Endothelial cell of umbilical vein (primary cell): ENCODE results near the gene RASAL2. TPM values are rescaled to one million over a fixed set of nuclear protein-coding genes. Genes with fewer than 3 reads are reported as not detected.

Source experiments
- BruUV-seq: library from RNA; stranded (reverse); fragments of 400-500 nt; replicated peaks from 2 replicates; lab custom pipeline; 2021; lab: Mats Ljungman, UMichigan
- CTCF ChIA-PET: fragments of 300-600, 350-600 bp; sonication (Branson Sonifier 250); formaldehyde crosslinking; loops from one replicate; lab custom pipeline; 2021; ENCODE audit warnings: antibody characterized with exemption, inconsistent platforms; lab: Charles Lee
- POLR2A ChIA-PET: fragments of 300-600, 350-600 bp; sonication (Branson Sonifier 250); formaldehyde crosslinking; loops from one replicate; lab custom pipeline; 2021; ENCODE audit warnings: antibody characterized with exemption, inconsistent platforms; lab: Charles Lee
- DNase-seq: peaks from one replicate; pipeline ENCODE4 v3.0.0-alpha.2; 2011; ENCODE audit warnings: low read depth, low spot score
- FAIRE-seq: peaks from 2 replicates; lab custom pipeline; 2011; peaks lifted over from hg19 to GRCh38; lab: Jason Lieb, UNC
- H2AFZ ChIP-seq: 2 replicates; pipeline ENCODE4 v1.6.0; 2012; ENCODE audit warnings: low read depth, low read length, control low read depth, inconsistent platforms
- H3K27ac ChIP-seq: 2 replicates; pipeline ENCODE4 v1.5.1; 2011; ENCODE audit warnings: low read depth, mild to moderate bottlenecking, control low read depth, low read length, moderate library complexity; ENCODE audit not compliant: insufficient read depth
- H3K27me3 ChIP-seq, 2 experiments: 2 replicates each; pipeline versions ENCODE4 v1.6.0 to v1.6.1; 2011; ENCODE audit warnings: low read length in 2 of 2, mixed read lengths in 1 of 2; ENCODE audit not compliant: control insufficient read depth in 2 of 2, insufficient read depth in 2 of 2
- H3K36me3 ChIP-seq, 2 experiments: 2 replicates in 1 of 2; 3 replicates in 1 of 2; pipeline ENCODE4 v1.5.1; 2011; ENCODE audit warnings: low read length in 2 of 2, mild to moderate bottlenecking in 1 of 2, moderate library complexity in 1 of 2; ENCODE audit not compliant: control insufficient read depth in 2 of 2, insufficient read depth in 2 of 2; ENCODE audit errors: extremely low read depth in 1 of 2
- H3K4me1 ChIP-seq: 3 replicates; pipeline ENCODE4 v1.5.1; 2011; ENCODE audit warnings: mild to moderate bottlenecking, low read length; ENCODE audit not compliant: control insufficient read depth, insufficient read depth; ENCODE audit errors: extremely low read depth
- H3K4me2 ChIP-seq: 2 replicates; pipeline ENCODE4 v1.6.1; 2011; ENCODE audit warnings: low read length, control low read depth, mixed read lengths; ENCODE audit not compliant: insufficient read depth
- H3K4me3 ChIP-seq, 3 experiments: fragments of 200-600 bp in 1 of 3; sonication (generic), shearing (Covaris generic) in 1 of 3; replicated peaks in 1 of 3; 2 replicates each; pipeline ENCODE4 v1.5.1; 2011 to 2016; ENCODE audit warnings: control low read depth in 3 of 3, low read length in 3 of 3, mild to moderate bottlenecking in 2 of 3, inconsistent platforms in 1 of 3, low read depth in 1 of 3, moderate library complexity in 1 of 3; ENCODE audit not compliant: insufficient read depth in 1 of 3
- H3K79me2 ChIP-seq: 2 replicates; pipeline ENCODE4 v1.6.0; 2012; ENCODE audit warnings: low read length, inconsistent platforms; ENCODE audit not compliant: control insufficient read depth, insufficient read depth
- H3K9ac ChIP-seq: replicated peaks from 2 replicates; pipeline ENCODE3; 2011; ENCODE audit warnings: low read length, control low read depth; ENCODE audit not compliant: insufficient read depth; ENCODE audit errors: extremely low read depth
- H3K9me1 ChIP-seq: replicated peaks from 3 replicates; pipeline ENCODE4 v1.6.0; 2011; ENCODE audit warnings: mild to moderate bottlenecking, low read length; ENCODE audit not compliant: control insufficient read depth, insufficient read depth; ENCODE audit errors: extremely low read depth
- H3K9me3 ChIP-seq: replicated peaks from 2 replicates; pipeline ENCODE4 v1.5.1; 2012; ENCODE audit warnings: low read length, inconsistent platforms; ENCODE audit not compliant: control insufficient read depth, insufficient read depth
- H4K20me1 ChIP-seq: replicated peaks from 2 replicates; pipeline ENCODE3; 2011; ENCODE audit warnings: mild to moderate bottlenecking, low read length; ENCODE audit not compliant: control insufficient read depth, insufficient read depth; ENCODE audit errors: extremely low read depth
- CTCF ChIP-seq, 2 donors: IDR thresholded peaks; 1 replicate in 1 of 2; 2 replicates in 1 of 2; pipeline ENCODE4 v1.5.1; 2011; ENCODE audit warnings: low read length in 2 of 2, mild to moderate bottlenecking in 2 of 2, moderate library complexity in 2 of 2, control low read depth in 1 of 2, inconsistent platforms in 1 of 2, low read depth in 1 of 2; ENCODE audit not compliant: insufficient read depth in 1 of 2; ENCODE audit errors: extremely low read depth in 1 of 2
- FOS ChIP-seq: IDR thresholded peaks from 2 replicates; pipeline ENCODE4 v1.6.1; 2011; ENCODE audit warnings: mild to moderate bottlenecking, low read length, moderate library complexity, borderline replicate concordance; ENCODE audit not compliant: insufficient read depth
- MAX ChIP-seq: IDR thresholded peaks from 2 replicates; pipeline ENCODE4 v1.6.1; 2011; ENCODE audit not compliant: insufficient read depth, insufficient read length
- POLR2A ChIP-seq: IDR thresholded peaks from 2 replicates; pipeline ENCODE4 v1.6.1; 2012; ENCODE audit warnings: low read depth, mild to moderate bottlenecking, control low read depth, low read length
- dilution Hi-C: fragments of 300-500 bp; cut with MboI; formaldehyde crosslinking; loops from one replicate; pipeline ENCODE4 v1.15.0; 2019; ENCODE audit warnings: low sequenced_read_pairs; ENCODE audit not compliant: extremely low pct_ligation_motif_present
- intact Hi-C: fragments of 100-400 bp; cut with micrococcal nuclease; formaldehyde crosslinking; loops from one replicate; pipeline ENCODE4 v1.10.0; 2022
- polyA plus RNA-seq, 4 experiments: library from polyadenylated mRNA; depleted of rRNA in 3 of 4; stranded (reverse) in 3 of 4; unstranded in 1 of 4; fragments of >200 nt; gene quantifications; 2 replicates each; pipeline versions ENCODE4 v1.2.1 to v1.2.3, GENCODE V29; 2011 to 2012; ENCODE audit warnings: missing spikeins in 1 of 4
- total RNA-seq: library from RNA; stranded (reverse); gene quantifications from 2 replicates; pipeline ENCODE4 v1.2.3, GENCODE V29; 2021

Gene RASAL2
- total and polyA plus RNA-seq, 2 donors (not counting 3 experiments of a cell fraction or from before 2014, with no cell fraction given) = 12.5 to 15.5 TPM

- no peak for DNase-seq
- no TSS peak for BruUV-seq
Observed at GRCh38 chr1:178379807-178380206, 285.9 kb downstream of the RASAL2 start.

More at GRCh38 chr1:178379807-178380206, 285.9 kb downstream of the RASAL2 start:
- Histone ChIP-seq H3K4me3 (no peak overlapping the region), H3K27ac (no peak overlapping the region), H3K79me2 (no peaks in the 10 kb centered on the region), H3K27me3 (no peaks in the 10 kb centered on the region), H3K9me1 (no peaks in the 10 kb centered on the region), H3K9ac (no peak overlapping the region), H2AFZ (no peak overlapping the region), H4K20me1 (no peaks in the 10 kb centered on the region), H3K4me2 (no peak overlapping the region), H3K9me3 (no peaks in the 10 kb centered on the region), H3K36me3 (no peaks in the 10 kb centered on the region), H3K4me1 (peaks cover 6% of the 10 kb centered on the region)
- intact Hi-C loops (no loop called here), dilution Hi-C loops (no loop called here)
- FAIRE-seq = no peak
- ChIA-PET CTCF (interaction anchor here (0.8 to 1.6 kb wide), 3 partner anchors 33 to 69 kb away, joined by 3 to 4 read pairs (median 3); no protein-coding TSS in a partner anchor), POLR2A (no interaction called here)
- TF ChIP-seq CTCF (IDR thresholded peaks at IDR 0.05; ENCODE audit: extremely low read depth in 1 of 2, insufficient read depth in 1 of 2, low read depth in 1 of 2, low read length in 2 of 2) (peak in 1 of 2 donors; percentile 6), MAX (no peak), FOS (no peak), POLR2A (no peak)
